WI38 (cell line): Measurements from ENCODE around the gene DUSP6.

Source experiments
- H3K4me3 ChIP-seq: 2 replicates; pipeline ENCODE4 v1.5.1; 2011; ENCODE audit warnings: low read depth, mild to moderate bottlenecking, control low read depth, low read length
- CTCF ChIP-seq: IDR thresholded peaks from 2 replicates; pipeline ENCODE4 v1.5.1; 2012; ENCODE audit warnings: low read depth, mild to moderate bottlenecking, control low read depth, low read length

Gene DUSP6

GRCh38 chr12:89352242-89352491 lies 134 bp downstream of the DUSP6 start:
- peak overlapping the region; percentile 98 for H3K4me3 ChIP-seq
- TF ChIP-seq CTCF = no peak

GRCh38 chr12:89351489-89352241 lies 636 bp downstream of the DUSP6 start:
- peak overlapping the region; percentile 98 for H3K4me3 ChIP-seq
- no peak for TF ChIP-seq CTCF

GRCh38 chr12:89350630-89351488 lies 1.4 kb downstream of the DUSP6 start:
- TF ChIP-seq CTCF = no peak

GRCh38 chr12:89350260-89350629 lies 2.1 kb downstream of the DUSP6 start:
- no peak for TF ChIP-seq CTCF
- peak overlapping the region; percentile 98 for H3K4me3 ChIP-seq

More at GRCh38 chr12:89350630-89351488, 1.4 kb downstream of the DUSP6 start:
- peak overlapping the region; percentile 98 for H3K4me3 ChIP-seq

GRCh38 chr12:89349814-89350213 lies 2.5 kb downstream of the DUSP6 start:
- TF ChIP-seq CTCF = no peak
- H3K4me3 ChIP-seq = peak overlapping the region; percentile 98

- no peak for TF ChIP-seq CTCF
- H3K4me3 ChIP-seq = peak overlapping the region; percentile 98
Observed at GRCh38 chr12:89348894-89349699, 3.2 kb downstream of the DUSP6 start.
